H9 (cell line): ENCODE measurements around the gene HHEX. TPM values are rescaled to one million over a fixed set of nuclear protein-coding genes. Genes with fewer than 3 reads are reported as not detected.

Source experiments
- DNase-seq: peaks from one replicate; pipeline ENCODE4 v3.0.0-alpha.2; 2017
- H2AFZ ChIP-seq: one replicate; pipeline ENCODE4 v1.6.1; 2013; ENCODE audit warnings: mild to moderate bottlenecking, low read length, control low read depth, moderate library complexity
- H2AK5ac ChIP-seq: 2 replicates; pipeline ENCODE4 v1.6.1; 2013; ENCODE audit warnings: low read length, control low read depth, mixed read lengths; ENCODE audit not compliant: insufficient read length
- H2BK120ac ChIP-seq: one replicate; pipeline ENCODE4 v1.6.1; 2013; ENCODE audit warnings: low read depth, mild to moderate bottlenecking, low read length, control low read depth, inconsistent platforms; ENCODE audit not compliant: poor library complexity, severe bottlenecking
- H2BK12ac ChIP-seq: 2 replicates; pipeline ENCODE4 v1.6.1; 2013; ENCODE audit warnings: low read length, control low read depth, mixed read lengths, low read depth; ENCODE audit not compliant: insufficient read length
- H2BK15ac ChIP-seq: 2 replicates; pipeline ENCODE4 v1.6.1; 2013; ENCODE audit warnings: low read depth, low read length, control low read depth
- H2BK20ac ChIP-seq: one replicate; pipeline ENCODE4 v1.6.1; 2013; ENCODE audit warnings: low read depth, mild to moderate bottlenecking, low read length, control low read depth, inconsistent platforms; ENCODE audit not compliant: poor library complexity, severe bottlenecking
- H2BK5ac ChIP-seq: 2 replicates; pipeline ENCODE4 v1.6.1; 2013; ENCODE audit warnings: low read length, control low read depth, mixed read lengths; ENCODE audit not compliant: insufficient read length
- H3K14ac ChIP-seq: 2 replicates; pipeline ENCODE4 v1.6.1; 2013; ENCODE audit warnings: low read length, control low read depth; ENCODE audit not compliant: insufficient read depth
- H3K18ac ChIP-seq: 2 replicates; pipeline ENCODE4 v1.6.1; 2013; ENCODE audit warnings: low read depth, mild to moderate bottlenecking, mixed read lengths, low read length, control low read depth; ENCODE audit not compliant: insufficient read length
- H3K23ac ChIP-seq: 2 replicates; pipeline ENCODE4 v1.6.1; 2013; ENCODE audit warnings: low read length, control low read depth, mixed read lengths, low read depth; ENCODE audit not compliant: insufficient read length
- H3K23me2 ChIP-seq: 2 replicates; pipeline ENCODE4 v1.6.1; 2013; ENCODE audit warnings: low read depth, mild to moderate bottlenecking, mixed read lengths, low read length, control low read depth; ENCODE audit not compliant: insufficient read length, poor library complexity, severe bottlenecking
- H3K27ac ChIP-seq: 2 replicates; pipeline ENCODE4 v1.5.1; 2013; ENCODE audit warnings: low read length, control low read depth, mixed read lengths, low read depth; ENCODE audit not compliant: insufficient read length
- H3K27me3 ChIP-seq: 2 replicates; pipeline ENCODE4 v1.6.1; 2013; ENCODE audit warnings: low read length, control low read depth, inconsistent platforms; ENCODE audit not compliant: insufficient read depth
- H3K4ac ChIP-seq: 2 replicates; pipeline ENCODE4 v1.6.1; 2013; ENCODE audit warnings: low read depth, mild to moderate bottlenecking, control low read depth, inconsistent platforms, low read length, moderate library complexity
- H3K4me1 ChIP-seq: 2 replicates; pipeline ENCODE4 v1.6.1; 2013; ENCODE audit warnings: low read length, control low read depth, inconsistent platforms; ENCODE audit not compliant: insufficient read depth
- H3K4me2 ChIP-seq: 2 replicates; pipeline ENCODE4 v1.6.1; 2013; ENCODE audit warnings: low read length, control low read depth, mixed read lengths; ENCODE audit not compliant: insufficient read length, insufficient read depth
- H3K56ac ChIP-seq: 2 replicates; pipeline ENCODE4 v1.6.1; 2013; ENCODE audit warnings: low read depth, mild to moderate bottlenecking, mixed read lengths, low read length, control low read depth; ENCODE audit not compliant: insufficient read length
- H3K79me1 ChIP-seq: 2 replicates; pipeline ENCODE4 v1.6.1; 2013; ENCODE audit warnings: low read depth, mild to moderate bottlenecking, moderate library complexity, low read length, control low read depth, inconsistent platforms; ENCODE audit not compliant: insufficient read depth, poor library complexity, severe bottlenecking
- H3K79me2 ChIP-seq: 2 replicates; pipeline ENCODE4 v1.6.1; 2013; ENCODE audit warnings: low read length, control low read depth, inconsistent platforms; ENCODE audit not compliant: insufficient read depth
- H3K9ac ChIP-seq: 2 replicates; pipeline ENCODE4 v1.6.1; 2013; ENCODE audit warnings: low read length, control low read depth, mixed read lengths; ENCODE audit not compliant: insufficient read length; ENCODE audit errors: extremely low read depth
- H3K9me3 ChIP-seq: one replicate; pipeline ENCODE4 v1.6.1; 2013; ENCODE audit warnings: low read depth, low read length, inconsistent platforms; ENCODE audit not compliant: control insufficient read depth
- H3T11ph ChIP-seq: one replicate; pipeline ENCODE4 v1.6.1; 2013; ENCODE audit warnings: mild to moderate bottlenecking, low read length, control low read depth, inconsistent platforms
- H4K20me1 ChIP-seq: one replicate; pipeline ENCODE4 v1.6.1; 2013; ENCODE audit not compliant: control insufficient read depth, insufficient read length, insufficient read depth
- H4K5ac ChIP-seq: 2 replicates; pipeline ENCODE4 v1.6.1; 2013; ENCODE audit warnings: low read depth, mild to moderate bottlenecking, mixed read lengths, low read length, control low read depth; ENCODE audit not compliant: insufficient read length
- H4K8ac ChIP-seq: replicated peaks from 2 replicates; pipeline ENCODE4 v1.6.1; 2013; ENCODE audit warnings: low read length, control low read depth, mixed read lengths, low read depth; ENCODE audit not compliant: insufficient read length
- H4K91ac ChIP-seq: 2 replicates; pipeline ENCODE4 v1.6.1; 2013; ENCODE audit warnings: low read depth, mild to moderate bottlenecking, moderate library complexity, mixed read lengths, low read length, control low read depth; ENCODE audit not compliant: insufficient read length
- H3K27ac Mint-ChIP-seq, 3 experiments: 2 replicates in 2 of 3; 3 replicates in 1 of 3; pipeline ENCODE4 v1.8.0; 2020 to 2021; ENCODE audit warnings: mixed read lengths in 3 of 3, mild to moderate bottlenecking in 1 of 3, moderate library complexity in 1 of 3
- H3K27me3 Mint-ChIP-seq: 2 replicates; pipeline ENCODE4 v1.8.0; 2021; ENCODE audit warnings: low read depth, mild to moderate bottlenecking, moderate library complexity, mixed read lengths
- H3K36me3 Mint-ChIP-seq, 3 experiments: 2 replicates in 2 of 3; 3 replicates in 1 of 3; pipeline ENCODE4 v1.8.0; 2020 to 2021; ENCODE audit warnings: low read depth in 3 of 3, mixed read lengths in 3 of 3; ENCODE audit not compliant: insufficient read depth in 1 of 3
- H3K4me1 Mint-ChIP-seq, 2 experiments: 2 replicates each; pipeline ENCODE4 v1.8.0; 2020; ENCODE audit warnings: mixed read lengths in 2 of 2
- H3K4me3 Mint-ChIP-seq, 2 experiments: 2 replicates in 1 of 2; 3 replicates in 1 of 2; pipeline ENCODE4 v1.8.0; 2020 to 2021; ENCODE audit warnings: mild to moderate bottlenecking in 2 of 2, mixed read lengths in 2 of 2, moderate library complexity in 1 of 2
- H3K9me3 Mint-ChIP-seq, 2 experiments: 2 replicates in 1 of 2; 3 replicates in 1 of 2; pipeline ENCODE4 v1.8.0; 2020; ENCODE audit warnings: mild to moderate bottlenecking in 2 of 2, mixed read lengths in 2 of 2, moderate library complexity in 1 of 2
- total RNA-seq: library from RNA; stranded (reverse); gene quantifications from 2 replicates; pipeline ENCODE4 v1.2.1, GENCODE V29; 2021
- TF ChIP-seq, protein P1 (sequence below): fragments of 200-600 bp; sonication (generic); conservative IDR thresholded peaks from 3 replicates; pipeline ENCODE4 v1.8.0; 2021; ENCODE audit warnings: antibody characterized with exemption, mild to moderate bottlenecking

HHEX gene
- total RNA-seq, 1 experiment from 2014 or later = 2.2 TPM

- Histone ChIP-seq H3K18ac (no peak overlapping the region), H3K9ac (no peak overlapping the region), H2AK5ac (no peak overlapping the region), H3K27ac (no peak overlapping the region), H2BK12ac (no peak overlapping the region), H3K14ac (no peak overlapping the region), H3K23me2 (no peaks in the 10 kb centered on the region), H3K79me1 (no peaks in the 10 kb centered on the region), H3T11ph (no peak overlapping the region), H2BK15ac (no peak overlapping the region), H3K56ac (no peak overlapping the region), H3K9me3 (no peaks in the 10 kb centered on the region), H3K23ac (no peak overlapping the region), H2BK20ac (no peak overlapping the region), H4K20me1 (no peaks in the 10 kb centered on the region), H3K4me2 (no peak overlapping the region), H3K27me3 (no peaks in the 10 kb centered on the region), H3K79me2 (no peaks in the 10 kb centered on the region), H2BK5ac (no peak overlapping the region), H3K4ac (no peak overlapping the region), H2AFZ (no peak overlapping the region), H2BK120ac (no peak overlapping the region), H4K91ac (no peak overlapping the region), H4K5ac (no peak overlapping the region), H3K4me1 (no peaks in the 10 kb centered on the region), H4K8ac (no peak overlapping the region)
- Mint-ChIP-seq H3K27me3 (peaks cover 3% of the 10 kb centered on the region; the same call in 1 of the 2 replicates), H3K4me1 (peaks cover 6 to 10% of the 10 kb centered on the region in 2 experiments; a peak in 3 of 4 replicates), H3K36me3 (no peaks in the 10 kb centered on the region), H3K9me3 (no peaks in the 10 kb centered on the region), H3K4me3 (no peak overlapping the region), H3K27ac (no peak overlapping the region)
- TF ChIP-seq, protein P1, sequence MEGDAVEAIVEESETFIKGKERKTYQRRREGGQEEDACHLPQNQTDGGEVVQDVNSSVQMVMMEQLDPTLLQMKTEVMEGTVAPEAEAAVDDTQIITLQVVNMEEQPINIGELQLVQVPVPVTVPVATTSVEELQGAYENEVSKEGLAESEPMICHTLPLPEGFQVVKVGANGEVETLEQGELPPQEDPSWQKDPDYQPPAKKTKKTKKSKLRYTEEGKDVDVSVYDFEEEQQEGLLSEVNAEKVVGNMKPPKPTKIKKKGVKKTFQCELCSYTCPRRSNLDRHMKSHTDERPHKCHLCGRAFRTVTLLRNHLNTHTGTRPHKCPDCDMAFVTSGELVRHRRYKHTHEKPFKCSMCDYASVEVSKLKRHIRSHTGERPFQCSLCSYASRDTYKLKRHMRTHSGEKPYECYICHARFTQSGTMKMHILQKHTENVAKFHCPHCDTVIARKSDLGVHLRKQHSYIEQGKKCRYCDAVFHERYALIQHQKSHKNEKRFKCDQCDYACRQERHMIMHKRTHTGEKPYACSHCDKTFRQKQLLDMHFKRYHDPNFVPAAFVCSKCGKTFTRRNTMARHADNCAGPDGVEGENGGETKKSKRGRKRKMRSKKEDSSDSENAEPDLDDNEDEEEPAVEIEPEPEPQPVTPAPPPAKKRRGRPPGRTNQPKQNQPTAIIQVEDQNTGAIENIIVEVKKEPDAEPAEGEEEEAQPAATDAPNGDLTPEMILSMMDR = no peak
- no peak for DNase-seq
These were observed 31.0 kb downstream of the HHEX start for GRCh38 chr10:92720831-92721165.
